ENCODE data around the gene MGST2.

DNA sequence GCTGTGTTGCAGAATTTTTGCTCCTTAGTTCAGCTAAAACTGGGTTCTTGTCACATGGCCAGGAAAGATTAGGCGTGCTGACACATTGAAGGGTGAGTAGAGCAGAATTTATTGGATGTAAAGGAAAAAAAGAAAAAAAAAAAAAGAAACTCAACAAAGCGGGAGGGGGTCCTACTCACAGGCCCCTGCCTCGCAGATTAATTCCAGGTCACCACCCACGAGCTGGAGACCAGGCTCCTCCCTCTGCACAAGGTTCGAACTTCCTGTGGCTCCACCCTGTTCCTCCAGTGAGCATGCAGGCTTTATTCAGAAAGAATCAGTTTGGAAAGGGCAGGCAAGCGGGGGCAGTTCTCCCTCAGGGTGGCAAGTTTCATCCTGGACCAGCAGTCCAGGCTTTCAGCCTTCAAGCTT, 17.1 kb downstream of the MGST2 start:
- TF ChIP-seq EZH2phosphoT487 (IDR thresholded peaks at IDR 0.05; ENCODE audit: low read depth, severe bottlenecking, unreplicated experiment) (no peak), EZH2 (IDR thresholded peaks at IDR 0.05; ENCODE audit: borderline replicate concordance) (no peak)
- TF ChIP-seq, protein P1, sequence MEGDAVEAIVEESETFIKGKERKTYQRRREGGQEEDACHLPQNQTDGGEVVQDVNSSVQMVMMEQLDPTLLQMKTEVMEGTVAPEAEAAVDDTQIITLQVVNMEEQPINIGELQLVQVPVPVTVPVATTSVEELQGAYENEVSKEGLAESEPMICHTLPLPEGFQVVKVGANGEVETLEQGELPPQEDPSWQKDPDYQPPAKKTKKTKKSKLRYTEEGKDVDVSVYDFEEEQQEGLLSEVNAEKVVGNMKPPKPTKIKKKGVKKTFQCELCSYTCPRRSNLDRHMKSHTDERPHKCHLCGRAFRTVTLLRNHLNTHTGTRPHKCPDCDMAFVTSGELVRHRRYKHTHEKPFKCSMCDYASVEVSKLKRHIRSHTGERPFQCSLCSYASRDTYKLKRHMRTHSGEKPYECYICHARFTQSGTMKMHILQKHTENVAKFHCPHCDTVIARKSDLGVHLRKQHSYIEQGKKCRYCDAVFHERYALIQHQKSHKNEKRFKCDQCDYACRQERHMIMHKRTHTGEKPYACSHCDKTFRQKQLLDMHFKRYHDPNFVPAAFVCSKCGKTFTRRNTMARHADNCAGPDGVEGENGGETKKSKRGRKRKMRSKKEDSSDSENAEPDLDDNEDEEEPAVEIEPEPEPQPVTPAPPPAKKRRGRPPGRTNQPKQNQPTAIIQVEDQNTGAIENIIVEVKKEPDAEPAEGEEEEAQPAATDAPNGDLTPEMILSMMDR (IDR thresholded peaks at IDR 0.05; ENCODE audit: poor library complexity) = no peak

Data from hepatocyte (in vitro differentiated cells).